Activated CD4-positive, alpha-beta T cell treated with anti-CD3 and anti-CD28 coated beads for 36 hours (primary cell): ENCODE measurements around the gene AKR1C8. TPM values are rescaled to one million over a fixed set of nuclear protein-coding genes. Genes with fewer than 3 reads are reported as not detected.

ENCODE experiments used
- ATAC-seq: fragments of 200-7000 bp; cut with Tn5 transposase; one replicate; pipeline ENCODE4 v1.10.0; 2021; ENCODE audit warnings: mild to moderate bottlenecking, moderate library complexity
- CTCF ChIA-PET: fragments of 350-600 bp; sonication (Branson Sonifier 250); formaldehyde crosslinking; loops from one replicate; lab custom pipeline; 2021; ENCODE audit warnings: antibody characterized with exemption; lab: Charles Lee
- POLR2A ChIA-PET: fragments of 350-600 bp; sonication (Branson Sonifier 250); formaldehyde crosslinking; loops from one replicate; lab custom pipeline; 2021; ENCODE audit warnings: antibody characterized with exemption, inconsistent platforms; lab: Charles Lee
- DNase-seq: peaks from one replicate; pipeline ENCODE4 v3.0.0-alpha.2; 2020
- H3K27ac Mint-ChIP-seq: one replicate; pipeline ENCODE4 v1.8.0; 2021; ENCODE audit warnings: mixed read lengths
- H3K27me3 Mint-ChIP-seq: one replicate; pipeline ENCODE4 v1.8.0; 2021; ENCODE audit warnings: mixed read lengths
- H3K36me3 Mint-ChIP-seq: one replicate; pipeline ENCODE4 v1.8.0; 2021; ENCODE audit warnings: low read depth, mixed read lengths
- H3K4me1 Mint-ChIP-seq: one replicate; pipeline ENCODE4 v1.8.0; 2021; ENCODE audit warnings: mixed read lengths
- H3K4me3 Mint-ChIP-seq: one replicate; pipeline ENCODE4 v1.8.0; 2021; ENCODE audit warnings: mild to moderate bottlenecking, moderate library complexity, mixed read lengths
- H3K9me3 Mint-ChIP-seq: one replicate; pipeline ENCODE4 v1.8.0; 2021; ENCODE audit warnings: low read depth, mixed read lengths
- intact Hi-C, 2 experiments: fragments of 100-400 bp; cut with DNase I in 1 of 2; cut with micrococcal nuclease in 1 of 2; formaldehyde crosslinking; loops; one replicate each; pipeline versions ENCODE4 v1.14.2 to v1.15.1; 2022 to 2024; cut with DNase I, micrococcal nuclease
- total RNA-seq, 2 experiments: library from RNA; stranded (reverse); gene quantifications; one replicate each; pipeline ENCODE4 v1.2.3, GENCODE V29; 2021

The AKR1C8 gene
- total RNA-seq, 2 experiments from 2014 or later = not detected

DNA sequence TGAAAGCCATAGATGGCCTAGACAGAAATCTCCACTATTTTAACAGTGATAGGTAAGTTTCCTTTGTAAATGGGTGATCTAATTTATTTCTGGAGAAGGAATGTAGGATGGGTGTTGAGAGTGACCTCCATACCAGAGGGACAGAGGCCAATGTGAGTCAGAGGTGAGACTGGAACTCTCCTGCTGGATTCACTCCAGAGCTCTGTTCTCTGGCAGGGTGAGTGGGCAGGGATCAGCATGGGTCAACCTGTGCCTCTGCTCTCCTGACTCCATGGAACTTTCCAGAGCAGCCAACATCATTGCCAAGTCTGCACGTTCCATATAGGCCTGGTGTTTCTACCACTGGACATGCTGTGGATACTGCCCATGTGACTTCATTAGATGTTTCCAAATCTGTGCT lies 79.3 kb downstream of the AKR1C8 start:
- Mint-ChIP-seq H3K4me3 (no peak overlapping the region), H3K36me3 (no peaks in the 10 kb centered on the region), H3K27me3 (no peaks in the 10 kb centered on the region), H3K27ac (no peak overlapping the region), H3K9me3 (no peaks in the 10 kb centered on the region), H3K4me1 (no peaks in the 10 kb centered on the region)
- CTCF ChIA-PET = interaction anchor here (0.8 kb wide), 1 partner anchor 538 kb away, joined by 3 read pairs; no protein-coding TSS in a partner anchor
- POLR2A ChIA-PET = no interaction called here
- DNase-seq (no peak), ATAC-seq (no peak)
- intact Hi-C loops = no loop called here

Other genes starting within 250 kb of the AKR1C8 start
- gene AKR1C1, start 221.7 kb downstream of the AKR1C8 start, total RNA-seq = under 1 TPM; 0.66 to 0.86 TPM
- not detected for gene AKR1C2, start 181.3 kb downstream of the AKR1C8 start, total RNA-seq
- gene AKR1C3, start 90.7 kb downstream of the AKR1C8 start, total RNA-seq = under 1 TPM; 0.19 to 0.75 TPM
- gene AKR1C4, start 11.7 kb upstream of the AKR1C8 start, total RNA-seq = not detected
- gene UCN3, start 179.8 kb upstream of the AKR1C8 start, total RNA-seq = not detected
- not detected for gene TUBAL3, start 219.7 kb upstream of the AKR1C8 start, total RNA-seq
- gene NET1, start 227.4 kb upstream of the AKR1C8 start, total RNA-seq = 10 to 100 TPM; 27.8 to 34.8 TPM